Neural cell (in vitro differentiated cells): ENCODE results near the gene ORC3. TPM values are rescaled to one million over a fixed set of nuclear protein-coding genes. Genes with fewer than 3 reads are reported as not detected.

Source experiments
- H2AFZ ChIP-seq: fragments of 200-600, 300-800 bp; sonication (generic), shearing (Covaris generic); 2 replicates; pipeline ENCODE4 v1.6.0; 2014; ENCODE audit warnings: low read depth, mild to moderate bottlenecking, antibody characterized with exemption, low read length, moderate library complexity
- H3F3A ChIP-seq: fragments of 200-600 bp; shearing (Covaris generic); 2 replicates; pipeline ENCODE4 v1.6.1; 2016; ENCODE audit warnings: mild to moderate bottlenecking, moderate library complexity, mixed read lengths, antibody characterized with exemption, low read length; ENCODE audit not compliant: insufficient read depth, poor library complexity, severe bottlenecking
- H3K27ac ChIP-seq: fragments of 200-600, 300-800 bp; sonication (generic), shearing (Covaris generic); 2 replicates; pipeline ENCODE4 v1.5.1; 2014; ENCODE audit warnings: mild to moderate bottlenecking, low read length, moderate library complexity
- H3K27me3 ChIP-seq: fragments of 300-800, 200-600 bp; sonication (generic), shearing (Covaris generic); 2 replicates; pipeline ENCODE4 v1.6.0; 2014; ENCODE audit warnings: mild to moderate bottlenecking, low read depth, low read length, moderate library complexity; ENCODE audit not compliant: insufficient read depth
- H3K36me3 ChIP-seq: fragments of 300-800, 200-600 bp; sonication (generic), shearing (Covaris generic); 2 replicates; pipeline ENCODE4 v1.5.1; 2014; ENCODE audit warnings: mild to moderate bottlenecking, antibody characterized with exemption, low read length, moderate library complexity; ENCODE audit not compliant: insufficient read depth
- H3K4me2 ChIP-seq: fragments of 300-800, 200-600 bp; sonication (generic), shearing (Covaris generic); 2 replicates; pipeline ENCODE4 v1.6.0; 2014; ENCODE audit warnings: mild to moderate bottlenecking, low read length
- H3K4me3 ChIP-seq: fragments of 300-800, 200-600 bp; sonication (generic), shearing (Covaris generic); 2 replicates; pipeline ENCODE4 v1.5.1; 2014; ENCODE audit warnings: mild to moderate bottlenecking, low read length, moderate library complexity
- H3K79me2 ChIP-seq: fragments of 200-600 bp; shearing (Covaris generic); replicated peaks from 2 replicates; pipeline ENCODE4 v1.6.0; 2014; ENCODE audit warnings: mild to moderate bottlenecking, low read length, moderate library complexity; ENCODE audit not compliant: insufficient read depth
- H3K9ac ChIP-seq: fragments of 300-800, 200-600 bp; sonication (generic), shearing (Covaris generic); 2 replicates; pipeline ENCODE4 v1.6.1; 2016; ENCODE audit warnings: mild to moderate bottlenecking, low read length, mixed read lengths
- H3K9me2 ChIP-seq: fragments of 200-600 bp; shearing (Covaris generic); 2 replicates; pipeline ENCODE4 v1.6.1; 2016; ENCODE audit warnings: mild to moderate bottlenecking, low read length, mixed read lengths; ENCODE audit not compliant: insufficient read depth
- H3K9me3 ChIP-seq: fragments of 200-600, 300-800 bp; sonication (generic), shearing (Covaris generic); 2 replicates; pipeline ENCODE4 v1.6.1; 2016; ENCODE audit warnings: mild to moderate bottlenecking, mixed run types, low read length, moderate library complexity, mixed read lengths
- H4K20me1 ChIP-seq: fragments of 200-600 bp; shearing (Covaris generic); 2 replicates; pipeline ENCODE4 v1.6.1; 2016; ENCODE audit warnings: mild to moderate bottlenecking, mixed run types; ENCODE audit not compliant: insufficient read depth
- CTCF ChIP-seq: fragments of 450-650 bp; IDR thresholded peaks from 2 replicates; pipeline ENCODE4 v1.5.1; 2014; ENCODE audit warnings: antibody characterized with exemption, mild to moderate bottlenecking, moderate library complexity; ENCODE audit not compliant: poor library complexity, severe bottlenecking
- EP300 ChIP-seq: fragments of 450-650 bp; conservative IDR thresholded peaks from 2 replicates; pipeline ENCODE4 v1.6.1; 2014; ENCODE audit warnings: antibody characterized with exemption, mild to moderate bottlenecking, moderate library complexity; ENCODE audit not compliant: poor library complexity, severe bottlenecking
- EZH2 ChIP-seq: fragments of 200-600, 300-800 bp; shearing (Covaris generic), sonication (generic); IDR thresholded peaks from 2 replicates; pipeline ENCODE4 v1.6.1; 2014; ENCODE audit warnings: antibody characterized with exemption, low read length, borderline replicate concordance, mild to moderate bottlenecking; ENCODE audit not compliant: insufficient read depth, poor library complexity, severe bottlenecking
- MXI1 ChIP-seq: fragments of 450-650 bp; conservative IDR thresholded peaks from 2 replicates; pipeline ENCODE4 v1.6.1; 2014; ENCODE audit warnings: antibody characterized with exemption, mild to moderate bottlenecking; ENCODE audit not compliant: poor library complexity, severe bottlenecking
- POLR2AphosphoS5 ChIP-seq: IDR thresholded peaks from 2 replicates; pipeline ENCODE4 v1.6.1; 2012
- RAD21 ChIP-seq: fragments of 450-650 bp; conservative IDR thresholded peaks from 2 replicates; pipeline ENCODE4 v1.6.1; 2014; ENCODE audit warnings: antibody characterized with exemption, mild to moderate bottlenecking, moderate library complexity
- SMC3 ChIP-seq: fragments of 450-650 bp; conservative IDR thresholded peaks from 2 replicates; pipeline ENCODE4 v1.6.1; 2014; ENCODE audit warnings: antibody characterized with exemption, mild to moderate bottlenecking, moderate library complexity; ENCODE audit not compliant: poor library complexity
- TAF1 ChIP-seq: IDR thresholded peaks from 2 replicates; pipeline ENCODE4 v1.6.1; 2012; ENCODE audit warnings: low read depth
- polyA plus RNA-seq: library from polyadenylated mRNA; depleted of rRNA; stranded (reverse); fragments of >200 nt; gene quantifications from 2 replicates; pipeline ENCODE4 v1.2.3, GENCODE V29; 2014
- TF ChIP-seq, protein P1 (sequence below): IDR thresholded peaks from 2 replicates; pipeline ENCODE4 v1.6.1; 2012; ENCODE audit warnings: borderline replicate concordance

ORC3 gene
- polyA plus RNA-seq, 1 donor from 2014 or later = 43.7 TPM

GRCh38 chr6:87590417-87590880 lies 514 bp downstream of the ORC3 start:
- Histone ChIP-seq H3K27ac (peak overlapping the region; percentile 52), H3K36me3 (no peaks in the 10 kb centered on the region), H3K9ac (peak overlapping the region; percentile 72), H3K9me2 (no peaks in the 10 kb centered on the region), H2AFZ (peak overlapping the region; percentile 86), H3K4me3 (peak overlapping the region; percentile 96), H3K79me2 (peaks cover 61% of the 10 kb centered on the region), H3K27me3 (no peaks in the 10 kb centered on the region), H3F3A (no peaks in the 10 kb centered on the region), H3K4me2 (peak overlapping the region; percentile 90), H4K20me1 (no peaks in the 10 kb centered on the region), H3K9me3 (no peaks in the 10 kb centered on the region)
- TF ChIP-seq EP300 = no peak
- TF ChIP-seq MXI1 = no peak
- no peak for TF ChIP-seq CTCF
- no peak for TF ChIP-seq SMC3
- TF ChIP-seq, protein P1, sequence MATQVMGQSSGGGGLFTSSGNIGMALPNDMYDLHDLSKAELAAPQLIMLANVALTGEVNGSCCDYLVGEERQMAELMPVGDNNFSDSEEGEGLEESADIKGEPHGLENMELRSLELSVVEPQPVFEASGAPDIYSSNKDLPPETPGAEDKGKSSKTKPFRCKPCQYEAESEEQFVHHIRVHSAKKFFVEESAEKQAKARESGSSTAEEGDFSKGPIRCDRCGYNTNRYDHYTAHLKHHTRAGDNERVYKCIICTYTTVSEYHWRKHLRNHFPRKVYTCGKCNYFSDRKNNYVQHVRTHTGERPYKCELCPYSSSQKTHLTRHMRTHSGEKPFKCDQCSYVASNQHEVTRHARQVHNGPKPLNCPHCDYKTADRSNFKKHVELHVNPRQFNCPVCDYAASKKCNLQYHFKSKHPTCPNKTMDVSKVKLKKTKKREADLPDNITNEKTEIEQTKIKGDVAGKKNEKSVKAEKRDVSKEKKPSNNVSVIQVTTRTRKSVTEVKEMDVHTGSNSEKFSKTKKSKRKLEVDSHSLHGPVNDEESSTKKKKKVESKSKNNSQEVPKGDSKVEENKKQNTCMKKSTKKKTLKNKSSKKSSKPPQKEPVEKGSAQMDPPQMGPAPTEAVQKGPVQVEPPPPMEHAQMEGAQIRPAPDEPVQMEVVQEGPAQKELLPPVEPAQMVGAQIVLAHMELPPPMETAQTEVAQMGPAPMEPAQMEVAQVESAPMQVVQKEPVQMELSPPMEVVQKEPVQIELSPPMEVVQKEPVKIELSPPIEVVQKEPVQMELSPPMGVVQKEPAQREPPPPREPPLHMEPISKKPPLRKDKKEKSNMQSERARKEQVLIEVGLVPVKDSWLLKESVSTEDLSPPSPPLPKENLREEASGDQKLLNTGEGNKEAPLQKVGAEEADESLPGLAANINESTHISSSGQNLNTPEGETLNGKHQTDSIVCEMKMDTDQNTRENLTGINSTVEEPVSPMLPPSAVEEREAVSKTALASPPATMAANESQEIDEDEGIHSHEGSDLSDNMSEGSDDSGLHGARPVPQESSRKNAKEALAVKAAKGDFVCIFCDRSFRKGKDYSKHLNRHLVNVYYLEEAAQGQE = no peak

DNA sequence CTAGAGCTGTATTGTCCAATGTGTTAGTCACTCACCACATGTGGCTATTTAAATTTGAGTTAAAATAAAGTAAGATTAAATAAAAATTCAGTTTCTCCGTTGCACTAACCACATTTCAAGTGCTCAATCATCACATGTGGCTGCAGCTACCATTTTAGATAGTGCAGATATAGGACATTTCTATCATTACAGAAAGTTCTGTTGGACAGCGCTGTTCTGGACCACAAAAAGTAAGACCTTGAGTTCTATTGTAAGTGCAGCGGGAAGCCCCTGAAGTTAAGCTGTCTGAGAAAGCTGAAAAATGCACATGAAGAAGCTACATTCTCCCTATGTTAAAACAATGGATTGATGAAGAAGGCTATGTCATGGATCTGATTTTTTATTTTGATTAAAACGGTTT lies 1.1 kb downstream of the ORC3 start:
- no peak overlapping the region for H3K9ac ChIP-seq
- H3K27ac ChIP-seq = no peak overlapping the region
- peak overlapping the region; percentile 90 for H3K4me2 ChIP-seq
- H3K9me2 ChIP-seq = no peaks in the 10 kb centered on the region
- H3K79me2 ChIP-seq = peaks cover 56% of the 10 kb centered on the region
- H4K20me1 ChIP-seq = no peaks in the 10 kb centered on the region
- peak overlapping the region; percentile 96 for H3K4me3 ChIP-seq
- no peaks in the 10 kb centered on the region for H3K36me3 ChIP-seq
- no peak overlapping the region for H2AFZ ChIP-seq
- TF ChIP-seq TAF1 (no peak), SMC3 (no peak), RAD21 (no peak)
- no peaks in the 10 kb centered on the region for H3K9me3 ChIP-seq
- H3K27me3 ChIP-seq = no peaks in the 10 kb centered on the region
- no peaks in the 10 kb centered on the region for H3F3A ChIP-seq

GRCh38 chr6:87600576-87600975 lies 10.6 kb downstream of the ORC3 start:
- Histone ChIP-seq H3K27ac (no peak overlapping the region), H3K79me2 (no peaks in the 10 kb centered on the region), H3F3A (no peaks in the 10 kb centered on the region), H3K4me2 (no peak overlapping the region), H4K20me1 (no peaks in the 10 kb centered on the region), H3K27me3 (no peaks in the 10 kb centered on the region), H3K36me3 (no peaks in the 10 kb centered on the region), H3K9ac (no peak overlapping the region), H2AFZ (no peak overlapping the region), H3K9me2 (no peaks in the 10 kb centered on the region), H3K9me3 (no peaks in the 10 kb centered on the region), H3K4me3 (no peak overlapping the region)
- TF ChIP-seq EP300 = no peak
- TF ChIP-seq RAD21 = no peak
- TF ChIP-seq, protein P1 = no peak
- TF ChIP-seq SMC3 = no peak
- no peak for TF ChIP-seq TAF1
- no peak for TF ChIP-seq MXI1
- no peak for TF ChIP-seq CTCF
- no peak for TF ChIP-seq POLR2AphosphoS5
- no peak for TF ChIP-seq EZH2
